ENCODE results near the gene MAEA.

The MAEA gene

GRCh38 chr4:1250527-1250812 is 39.2 kb upstream of the MAEA start:
- DNase-seq = no peak

- DNase-seq = no peak
Observed at GRCh38 chr4:1250921-1251772, 38.5 kb upstream of the MAEA start.

GRCh38 chr4:1251773-1252066 is 38.0 kb upstream of the MAEA start:
- DNase-seq = no peak

- DNase-seq = no peak
Observed at GRCh38 chr4:1252928-1253492, 36.7 kb upstream of the MAEA start.

DNA sequence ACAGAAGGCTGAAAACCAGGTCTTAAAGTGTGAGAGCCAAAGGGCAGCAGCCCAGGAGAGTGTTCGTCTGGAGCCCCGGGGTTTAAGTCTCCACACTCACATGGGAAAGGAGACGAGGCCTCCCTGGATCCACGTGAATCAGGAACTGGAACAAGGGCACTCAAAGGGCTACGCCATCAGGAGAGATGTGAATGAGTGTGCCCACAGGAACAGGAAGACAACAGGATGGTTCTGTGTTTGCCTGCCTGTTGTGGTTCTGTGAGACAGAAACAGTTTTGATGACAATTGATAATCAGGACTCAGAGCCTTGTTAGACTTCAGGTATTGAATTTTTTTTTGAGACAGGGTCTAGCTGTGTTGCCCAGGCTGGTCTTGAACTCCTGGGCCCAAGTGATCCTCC is 35.9 kb upstream of the MAEA start:
- no peak for DNase-seq

- DNase-seq = no peak
Observed at GRCh38 chr4:1255151-1255550, 34.5 kb upstream of the MAEA start.

DNA sequence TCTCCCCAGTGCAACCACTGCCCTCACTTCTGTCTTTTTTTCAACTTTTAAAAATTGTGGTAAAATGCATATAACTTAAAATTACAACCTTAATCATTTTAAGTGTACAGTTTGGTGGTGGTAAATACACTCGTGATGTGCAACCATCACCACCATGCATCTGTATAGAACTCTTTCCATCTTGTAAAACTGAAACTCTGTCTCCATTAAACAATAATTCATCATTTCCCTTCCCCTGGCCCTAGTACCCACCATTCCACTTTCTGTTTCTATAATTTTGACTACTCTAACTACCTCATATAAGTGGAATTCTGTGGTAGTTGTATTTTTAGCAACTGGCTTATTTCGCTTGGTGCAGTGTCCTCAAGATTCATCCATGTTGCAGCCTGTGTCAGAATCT is 34.0 kb upstream of the MAEA start:
- DNase-seq = no peak

GRCh38 chr4:1258457-1258856 is 31.2 kb upstream of the MAEA start:
- no peak for DNase-seq

GRCh38 chr4:1259966-1260365 is 29.7 kb upstream of the MAEA start:
- no peak for DNase-seq

DNA sequence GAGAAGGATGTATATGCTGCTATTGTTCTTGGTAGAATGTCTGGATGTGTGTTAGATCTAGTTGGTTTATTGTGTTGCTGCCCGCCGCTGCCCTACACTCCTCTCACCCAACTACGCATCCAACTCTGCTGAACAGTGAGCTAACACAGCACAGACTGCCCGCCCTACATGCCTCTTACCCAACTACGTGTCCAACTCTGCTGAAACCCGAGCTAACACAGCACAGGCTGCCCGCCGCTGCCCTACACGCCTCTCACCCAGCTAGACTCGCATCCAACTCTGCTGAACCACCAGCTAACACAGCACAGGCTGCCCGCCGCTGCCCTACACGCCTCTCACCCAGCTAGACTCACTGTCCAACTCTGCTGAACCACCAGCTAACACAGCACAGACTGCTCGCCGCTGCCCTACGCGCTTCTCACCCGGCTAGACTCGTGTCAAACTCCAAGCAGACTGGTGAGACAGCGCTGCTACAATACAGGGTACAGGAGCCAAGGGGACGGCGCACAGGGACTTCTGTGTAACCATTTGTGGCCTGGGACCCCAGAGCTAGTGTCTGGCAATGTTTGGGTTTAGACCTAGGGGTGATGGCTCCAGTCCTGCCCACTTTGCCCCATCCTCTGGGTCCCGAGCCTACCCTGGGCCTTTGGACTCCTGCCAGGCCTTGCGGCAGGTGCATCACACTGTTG is 29.1 kb upstream of the MAEA start:
- DNase-seq = peak; percentile 8

DNA sequence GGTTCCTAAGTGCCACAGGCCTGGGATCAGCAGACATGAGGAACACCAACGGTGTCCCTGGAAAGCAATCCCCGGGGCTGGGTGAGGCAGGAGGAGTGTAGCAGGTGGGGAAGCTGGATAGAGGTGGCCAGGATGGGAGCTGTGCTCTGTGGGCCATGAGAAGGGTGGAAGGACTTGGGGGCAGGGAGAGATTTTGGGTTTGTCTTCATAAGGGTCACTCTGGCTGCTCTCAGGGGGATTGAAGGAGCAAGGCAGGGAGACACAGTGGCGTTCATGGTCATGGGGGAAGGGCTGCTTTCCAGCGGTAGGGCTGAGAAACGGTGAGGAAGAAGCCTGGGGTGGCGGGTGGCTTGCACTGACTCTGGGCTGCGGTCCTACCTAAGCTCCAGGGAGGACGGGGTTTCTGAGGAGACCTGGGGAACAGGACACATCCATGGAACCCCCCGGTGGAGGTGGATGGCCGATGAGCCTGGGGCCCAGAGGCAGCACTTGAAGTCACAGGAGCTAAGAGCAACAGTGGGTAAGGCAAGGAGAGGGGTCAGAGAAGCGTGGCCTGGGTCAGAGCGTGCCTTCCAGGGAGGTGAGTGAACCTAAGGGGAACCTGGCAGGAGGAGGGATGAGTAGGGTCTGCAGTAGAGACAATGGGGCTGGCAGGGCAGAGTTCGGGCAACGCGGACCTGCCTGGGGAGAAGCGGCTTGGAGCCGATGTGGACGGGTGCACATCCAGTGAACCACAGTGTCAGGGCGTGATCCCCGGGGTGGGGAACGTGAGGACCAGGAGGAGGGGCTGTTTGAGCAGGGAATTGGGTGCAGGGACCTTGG is 28.4 kb upstream of the MAEA start:
- DNase-seq = no peak

DNA sequence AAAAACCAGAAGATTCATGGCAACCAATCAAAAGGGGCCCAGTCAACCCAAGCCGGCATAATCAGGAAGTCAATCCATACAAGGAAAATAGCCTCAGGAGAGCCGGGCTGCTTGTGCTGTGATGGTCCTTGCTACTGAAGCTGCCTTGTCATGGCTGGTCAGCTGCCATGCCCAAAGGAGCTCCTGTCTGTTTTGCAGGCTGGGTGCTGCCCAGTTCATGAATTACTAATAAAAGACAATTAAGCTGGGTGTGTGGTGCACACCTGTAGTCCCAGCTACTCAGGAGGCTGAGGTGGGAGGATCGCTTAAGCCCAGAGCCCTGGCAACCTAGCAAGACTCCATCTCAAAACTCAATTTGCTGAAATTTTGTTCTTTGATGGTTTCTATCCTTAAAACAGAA is 24.7 kb upstream of the MAEA start:
- no peak for DNase-seq

GRCh38 chr4:1265351-1265750 is 24.3 kb upstream of the MAEA start:
- no peak for DNase-seq

DNA sequence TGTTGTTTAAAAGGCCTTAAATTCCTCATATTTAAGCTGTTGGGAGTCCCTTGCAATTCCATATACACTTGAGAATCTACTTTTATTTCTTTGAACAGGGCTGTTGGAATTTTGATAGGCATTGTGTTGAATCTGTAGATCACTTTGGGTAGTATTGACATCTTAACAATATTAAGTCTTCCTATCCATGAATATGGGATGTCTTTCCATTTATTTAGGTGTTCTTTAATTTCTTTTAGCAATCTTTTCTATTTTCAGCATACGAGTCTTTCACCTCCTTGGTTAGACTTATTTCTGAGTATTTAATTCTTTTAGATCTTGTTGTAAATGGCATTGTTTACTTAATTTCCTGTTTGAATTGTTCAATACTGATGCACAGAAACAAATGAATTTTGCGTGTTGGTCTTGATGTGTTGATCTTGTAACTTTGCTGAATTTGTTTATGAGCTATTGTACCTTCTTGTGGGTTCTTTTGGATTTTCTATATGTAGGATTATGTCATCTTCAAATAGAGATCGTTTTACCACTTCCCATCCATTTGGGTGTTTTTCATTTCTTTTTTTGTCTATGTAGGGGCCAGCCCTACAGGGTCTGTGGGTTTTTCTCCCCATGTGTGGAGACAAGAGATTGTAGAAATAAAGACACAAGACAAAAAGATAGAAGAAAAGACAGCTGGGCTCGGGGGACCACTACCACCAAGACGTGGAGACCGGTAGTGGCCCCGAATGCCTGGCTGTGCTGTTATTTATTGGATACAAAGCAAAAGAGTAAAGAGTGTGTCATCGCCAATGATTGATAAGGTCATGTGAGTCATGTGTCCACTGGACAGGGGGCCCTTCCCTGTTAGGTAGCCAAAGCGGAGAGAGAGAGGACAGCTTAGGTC is 22.6 kb upstream of the MAEA start:
- DNase-seq = no peak

DNA sequence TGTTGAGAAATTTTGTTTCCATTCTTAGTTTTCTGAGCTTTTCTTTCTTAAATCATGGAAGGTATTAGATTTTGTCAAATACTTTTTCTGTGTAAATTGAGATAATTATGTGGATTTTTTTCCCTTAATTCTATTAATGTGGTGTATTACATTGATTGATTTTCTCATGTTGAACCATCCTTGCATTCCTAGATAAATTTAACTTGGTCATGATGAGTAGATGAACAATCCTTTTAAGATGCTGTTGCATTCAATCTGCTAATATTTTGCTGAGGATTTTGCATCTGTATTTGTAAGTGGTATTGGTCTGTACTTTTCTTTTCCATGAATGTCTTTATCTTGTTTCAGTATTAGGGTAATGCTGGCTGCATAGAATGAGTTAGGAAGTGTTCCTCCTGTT is 20.5 kb upstream of the MAEA start:
- no peak for DNase-seq

- no peak for DNase-seq
Observed at GRCh38 chr4:1271686-1272085, 18.0 kb upstream of the MAEA start.

- DNase-seq = no peak
Observed at GRCh38 chr4:1274871-1275270, 14.8 kb upstream of the MAEA start.

GRCh38 chr4:1276984-1277383 is 12.7 kb upstream of the MAEA start:
- no peak for DNase-seq

DNA sequence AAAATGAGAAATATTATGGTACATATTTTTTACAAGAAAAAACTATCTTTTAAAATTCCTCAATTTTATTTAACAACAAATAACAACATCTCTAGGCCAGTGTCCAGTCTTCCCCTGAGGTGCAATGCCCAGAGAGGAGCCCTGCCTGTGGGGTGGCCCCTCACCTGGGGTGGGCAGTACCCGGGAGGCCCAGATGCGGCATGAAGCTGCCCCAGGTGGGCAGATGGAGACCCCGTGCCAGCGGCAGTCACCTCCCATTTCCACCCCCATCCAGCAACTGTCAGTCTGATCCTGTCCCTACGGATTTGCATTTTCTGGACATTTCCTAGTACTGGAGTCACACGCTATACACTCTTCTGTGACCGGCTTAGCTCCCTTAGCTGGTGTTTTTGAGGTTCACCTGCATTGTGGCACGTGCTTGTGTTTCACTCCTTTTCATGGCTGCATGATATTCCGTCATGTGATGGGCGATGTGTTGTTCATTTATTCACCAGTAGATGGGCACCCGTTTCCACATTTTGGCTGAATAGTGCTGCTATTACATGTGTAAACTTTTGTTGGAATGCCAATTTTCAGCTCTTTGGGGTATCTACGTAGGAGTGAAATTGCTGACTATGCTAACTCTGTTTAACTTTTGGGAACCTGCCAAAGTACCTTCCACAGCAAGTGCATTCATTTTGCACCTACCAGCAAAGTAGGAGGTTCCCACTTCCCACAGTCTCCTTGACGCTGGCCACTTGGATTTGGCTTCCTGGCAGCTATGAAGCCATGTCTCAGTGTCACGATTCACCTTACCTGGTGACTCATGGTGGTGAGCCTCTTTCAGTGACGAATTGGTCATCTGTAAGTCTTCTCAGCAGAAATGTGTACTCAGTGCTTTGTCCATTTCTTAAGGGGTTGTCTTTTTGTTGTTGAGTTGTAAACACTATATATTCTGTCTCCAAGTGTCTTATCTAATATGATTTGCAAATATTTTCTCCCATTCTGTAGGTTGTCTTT is 11.7 kb upstream of the MAEA start:
- no peak for DNase-seq

DNA sequence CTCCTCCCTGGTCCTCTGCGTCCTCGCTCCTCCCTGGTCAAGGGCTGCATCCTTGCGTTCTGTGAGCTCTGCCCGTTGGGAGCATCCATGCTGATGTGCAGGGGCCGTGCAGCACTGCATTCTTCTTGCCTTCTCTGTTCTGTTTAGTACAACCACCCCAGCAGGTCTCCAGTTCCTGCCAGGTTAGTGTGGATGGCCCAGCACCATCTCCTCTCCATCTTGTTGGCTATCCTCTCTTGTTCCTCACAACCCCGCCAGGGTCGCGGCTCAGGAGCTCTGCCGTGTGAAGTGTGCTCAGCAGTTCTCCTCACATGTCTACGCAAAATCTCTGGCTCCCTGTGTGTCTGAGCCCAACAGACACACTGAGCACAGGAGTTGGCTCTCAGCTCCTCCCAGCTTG is 10.4 kb upstream of the MAEA start:
- DNase-seq = no peak

- no peak for DNase-seq
Observed at GRCh38 chr4:1283711-1284110, 6.0 kb upstream of the MAEA start.

Data from NCI-H1092 treated with DMSO at 0.1 percent for 48 hours (cell line).